HepG2 (cell line): ENCODE data around the gene CADM2. TPM values are rescaled to one million over a fixed set of nuclear protein-coding genes. Genes with fewer than 3 reads are reported as not detected.

Source experiments
- ATAC-seq: fragments of 200-7000 bp; cut with Tn5 transposase; 3 replicates; pipeline ENCODE4 v1.9.1; 2020; ENCODE audit warnings: mild to moderate bottlenecking, moderate library complexity
- BruUV-seq: library from RNA; stranded (reverse); fragments of 400-500 nt; replicated peaks from 2 replicates; lab custom pipeline; 2021; lab: Mats Ljungman, UMichigan
- CTCF ChIA-PET: fragments of 300-600 bp; formaldehyde crosslinking; extraction: SDS; loops from one replicate; lab custom pipeline; 2021; ENCODE audit warnings: low total read pairs, inconsistent platforms, low intra/inter-chr PET ratio; lab: Yijun Ruan, JAX
- POLR2A ChIA-PET: fragments of 350-600 bp; sonication (Branson Sonifier 250); formaldehyde crosslinking; loops from one replicate; lab custom pipeline; 2020; ENCODE audit warnings: antibody characterized with exemption, inconsistent platforms; lab: Yijun Ruan, JAX
- DNase-seq: peaks from one replicate; pipeline ENCODE4 v3.0.0-alpha.2; 2015; ENCODE audit warnings: low spot score
- FAIRE-seq: peaks from 3 replicates; lab custom pipeline; 2011; peaks lifted over from hg19 to GRCh38; lab: Jason Lieb, UNC
- H2AFZ ChIP-seq: one replicate; pipeline ENCODE4 v1.6.1; 2011; ENCODE audit warnings: low read length, inconsistent platforms
- H3K27ac ChIP-seq: fragments of 300-600 bp; 3 replicates; pipeline ENCODE4 v1.8.0; 2011; ENCODE audit warnings: mixed run types, mild to moderate bottlenecking, mixed read lengths, low read length, inconsistent platforms; ENCODE audit not compliant: insufficient read depth; ENCODE audit errors: extremely low read length
- H3K27me3 ChIP-seq, 2 experiments: fragments of 200-600 bp in 1 of 2; 2 replicates in 1 of 2; 3 replicates in 1 of 2; pipeline versions ENCODE4 v1.6.0 to v1.8.0; 2011; ENCODE audit warnings: low read length in 2 of 2, mild to moderate bottlenecking in 2 of 2, moderate library complexity in 2 of 2, inconsistent platforms in 1 of 2; ENCODE audit not compliant: insufficient read depth in 2 of 2, control insufficient read depth in 1 of 2
- H3K36me3 ChIP-seq, 2 experiments: fragments of 200-600 bp in 1 of 2; replicated peaks in 1 of 2; 2 replicates in 1 of 2; 3 replicates in 1 of 2; pipeline versions ENCODE4 v1.5.1 to v1.8.0; 2011; ENCODE audit warnings: low read length in 2 of 2, inconsistent platforms in 1 of 2; ENCODE audit not compliant: insufficient read depth in 2 of 2, control insufficient read depth in 1 of 2
- H3K4me1 ChIP-seq: 2 replicates; pipeline ENCODE4 v1.5.1; 2012; ENCODE audit warnings: low read length, inconsistent platforms; ENCODE audit not compliant: insufficient read depth
- H3K4me2 ChIP-seq: 2 replicates; pipeline ENCODE4 v1.6.0; 2011; ENCODE audit warnings: low read depth, low read length, inconsistent platforms
- H3K4me3 ChIP-seq, 3 experiments: fragments of 200-600 bp in 1 of 3; sonication (generic), shearing (Covaris generic) in 1 of 3; replicated peaks in 1 of 3; 2 replicates each; pipeline ENCODE4 v1.5.1; 2011 to 2016; ENCODE audit warnings: low read length in 3 of 3, inconsistent platforms in 2 of 3, low read depth in 2 of 3, mild to moderate bottlenecking in 2 of 3, control low read depth in 1 of 3, mixed read lengths in 1 of 3; ENCODE audit not compliant: insufficient read depth in 1 of 3
- H3K79me2 ChIP-seq: one replicate; pipeline ENCODE4 v1.6.1; 2011; ENCODE audit warnings: low read length, inconsistent platforms; ENCODE audit not compliant: insufficient read depth
- H3K9ac ChIP-seq: 2 replicates; pipeline ENCODE4 v1.6.0; 2011; ENCODE audit warnings: mild to moderate bottlenecking, low read depth, low read length, inconsistent platforms; ENCODE audit not compliant: insufficient read depth
- H3K9me3 ChIP-seq: 2 replicates; pipeline ENCODE4 v1.5.1; 2012; ENCODE audit warnings: mild to moderate bottlenecking, low read length
- H4K20me1 ChIP-seq: 2 replicates; pipeline ENCODE4 v1.6.0; 2011; ENCODE audit warnings: inconsistent platforms, mild to moderate bottlenecking, low read length, moderate library complexity; ENCODE audit not compliant: insufficient read depth
- FOXM1 ChIP-seq: sonication (generic); formaldehyde crosslinking; IDR thresholded peaks from 2 replicates; pipeline ENCODE4 v1.5.0; 2020; ENCODE audit warnings: missing genetic modification reagents
- HES4 ChIP-seq: sonication (generic); formaldehyde crosslinking; IDR thresholded peaks from 2 replicates; pipeline ENCODE4 v1.9.0; 2021; ENCODE audit warnings: mild to moderate bottlenecking, missing genetic modification reagents, borderline replicate concordance
- HNRNPK ChIP-seq: fragments of 200-400 bp; formaldehyde crosslinking; IDR thresholded peaks from 2 replicates; pipeline ENCODE4 v1.6.1; 2018; ENCODE audit warnings: low read length, low read depth, moderate library complexity, mild to moderate bottlenecking; ENCODE audit not compliant: poor library complexity, severe bottlenecking
- NFKBIZ ChIP-seq: IDR thresholded peaks from 2 replicates; pipeline ENCODE4 v1.6.1; 2018; ENCODE audit warnings: missing genetic modification reagents, missing compliant biosample characterization
- RFX3 ChIP-seq: IDR thresholded peaks from 2 replicates; pipeline ENCODE4 v1.6.1; 2016; ENCODE audit warnings: missing biosample characterization, missing genetic modification reagents
- SALL1 ChIP-seq: sonication (generic); formaldehyde crosslinking; IDR thresholded peaks from 2 replicates; pipeline ENCODE4 v1.8.0; 2022; ENCODE audit warnings: mild to moderate bottlenecking, missing genetic modification reagents
- SIN3B ChIP-seq: fragments of 150-350 bp; IDR thresholded peaks from 2 replicates; pipeline ENCODE4 v1.6.1; 2014; ENCODE audit warnings: low read length
- SP4 ChIP-seq: sonication (generic); formaldehyde crosslinking; IDR thresholded peaks from 2 replicates; pipeline ENCODE4 v1.8.1; 2023; ENCODE audit warnings: mild to moderate bottlenecking, missing genetic modification reagents
- TCF7 ChIP-seq: sonication (generic); IDR thresholded peaks from 2 replicates; pipeline ENCODE4 v1.6.1; 2016; ENCODE audit warnings: antibody characterized with exemption, low read depth
- TEAD3 ChIP-seq: optimal IDR thresholded peaks from 2 replicates; pipeline ENCODE3; 2016; ENCODE audit warnings: borderline replicate concordance
- ZNF660 ChIP-seq: sonication (generic); formaldehyde crosslinking; IDR thresholded peaks from 2 replicates; pipeline ENCODE4 v1.5.1; 2020; ENCODE audit warnings: mild to moderate bottlenecking, low read depth, missing genetic modification reagents, borderline replicate concordance
- ZNF709 ChIP-seq: sonication (generic); formaldehyde crosslinking; IDR thresholded peaks from 2 replicates; pipeline ENCODE4 v1.5.0; 2020; ENCODE audit warnings: mild to moderate bottlenecking, missing genetic modification reagents
- ZNF761 ChIP-seq: sonication (generic); formaldehyde crosslinking; conservative IDR thresholded peaks from 2 replicates; pipeline ENCODE4 v1.4.0; 2020; ENCODE audit warnings: mild to moderate bottlenecking, missing genetic modification reagents
- WGBS: methylation state at CpG from one replicate; pipeline ENCODE4 v1.1.6; 2017; ENCODE audit warnings: low lambda C conversion rate; 5-methylcytosine and 5-hydroxymethylcytosine counted together
- in situ Hi-C: cut with HindIII; loops from 2 replicates; pipeline ENCODE4 v1.10.0; 2017; ENCODE audit warnings: low pct_unique_long_range_greater_than_20kb; ENCODE audit not compliant: extremely low pct_ligation_motif_present
- intact Hi-C: fragments of 100-400 bp; cut with micrococcal nuclease; formaldehyde crosslinking; loops from one replicate; pipeline ENCODE4 v1.10.0; 2022; ENCODE audit not compliant: unreplicated experiment
- polyA plus RNA-seq, 8 experiments: library from polyadenylated mRNA; depleted of rRNA in 3 of 8; stranded (reverse) in 7 of 8; unstranded in 1 of 8; fragments of >200 nt; fragmentation: Illumina TruSeq in 4 of 8; extraction: Trizol in 4 of 8; gene quantifications; 2 replicates each; pipeline versions ENCODE4 v1.2.1 to v1.2.3, GENCODE V29; 2011 to 2016; ENCODE audit warnings: low read depth in 4 of 8, missing spikeins in 1 of 8, mixed read lengths in 1 of 8; ENCODE audit not compliant: insufficient read depth in 1 of 8
- total RNA-seq, 5 experiments: library from RNA; depleted of rRNA; stranded (reverse); fragments of >200 nt; fragmentation: Illumina TruSeq; extraction: Trizol; gene quantifications; 2 replicates each; pipeline ENCODE4 v1.2.3, GENCODE V29; 2016; ENCODE audit warnings: low read depth in 1 of 5

CADM2 gene
- total and polyA plus RNA-seq, 2 of the 13 experiments (the other 11 are each of a cell fraction or from before 2014, with no cell fraction given): not detected

- TF ChIP-seq SIN3B (no peak), ZNF660 (CRISPR knock-in tag) (no peak), NFKBIZ (no peak), ZNF761 (CRISPR knock-in tag) (no peak), ZNF709 (CRISPR knock-in tag) (no peak), TCF7 (no peak), SALL1 (CRISPR knock-in tag) (no peak), SP4 (CRISPR knock-in tag) (no peak), RFX3 (CRISPR knock-in tag) (no peak)
Measured at GRCh38 chr3:85935171-85935570, 976.4 kb downstream of the CADM2 start (continued).

- H3K27ac ChIP-seq: no peak overlapping the region
- ChIA-PET POLR2A (no interaction called here), CTCF (no interaction called here)
- TF ChIP-seq FOXM1 (CRISPR knock-in tag) (no peak), TEAD3 (CRISPR knock-in tag) (no peak), HNRNPK (no peak), HES4 (CRISPR knock-in tag) (no peak)
- no peak overlapping the region for H3K9ac ChIP-seq
- H3K4me3 ChIP-seq: no peak overlapping the region
- in situ Hi-C loops (no loop called here), intact Hi-C loops (no loop called here)
- no peaks in the 10 kb centered on the region for H3K79me2 ChIP-seq
- H4K20me1 ChIP-seq: no peaks in the 10 kb centered on the region
- no peaks in the 10 kb centered on the region for H3K9me3 ChIP-seq
- H2AFZ ChIP-seq: no peak overlapping the region
- no peaks in the 10 kb centered on the region for H3K4me1 ChIP-seq
- no peaks in the 10 kb centered on the region for H3K27me3 ChIP-seq
- DNase-seq: no peak
- 2% methylated on average over 3 of the region's 3 CpGs for WGBS
- no peaks in the 10 kb centered on the region for H3K36me3 ChIP-seq
- no peak for FAIRE-seq
- BruUV-seq: no TSS peak
- no peak for ATAC-seq
- no peak overlapping the region for H3K4me2 ChIP-seq
Measured at GRCh38 chr3:85939074-85939482, 980.3 kb downstream of the CADM2 start.
